Inferior parietal cortex (tissue), 1 donor: Measurements from ENCODE around the gene MVB12B.
"Not testable (repeated sequence)": the region's sequence is repeated elsewhere in the genome, so short reads cannot be mapped to it uniquely, and the experiment has no call there.

Experiments used
- DNase-seq: peaks from one replicate; pipeline ENCODE4 v3.0.0-alpha.2; 2016; ENCODE audit errors: extremely low spot score

Gene MVB12B

DNA sequence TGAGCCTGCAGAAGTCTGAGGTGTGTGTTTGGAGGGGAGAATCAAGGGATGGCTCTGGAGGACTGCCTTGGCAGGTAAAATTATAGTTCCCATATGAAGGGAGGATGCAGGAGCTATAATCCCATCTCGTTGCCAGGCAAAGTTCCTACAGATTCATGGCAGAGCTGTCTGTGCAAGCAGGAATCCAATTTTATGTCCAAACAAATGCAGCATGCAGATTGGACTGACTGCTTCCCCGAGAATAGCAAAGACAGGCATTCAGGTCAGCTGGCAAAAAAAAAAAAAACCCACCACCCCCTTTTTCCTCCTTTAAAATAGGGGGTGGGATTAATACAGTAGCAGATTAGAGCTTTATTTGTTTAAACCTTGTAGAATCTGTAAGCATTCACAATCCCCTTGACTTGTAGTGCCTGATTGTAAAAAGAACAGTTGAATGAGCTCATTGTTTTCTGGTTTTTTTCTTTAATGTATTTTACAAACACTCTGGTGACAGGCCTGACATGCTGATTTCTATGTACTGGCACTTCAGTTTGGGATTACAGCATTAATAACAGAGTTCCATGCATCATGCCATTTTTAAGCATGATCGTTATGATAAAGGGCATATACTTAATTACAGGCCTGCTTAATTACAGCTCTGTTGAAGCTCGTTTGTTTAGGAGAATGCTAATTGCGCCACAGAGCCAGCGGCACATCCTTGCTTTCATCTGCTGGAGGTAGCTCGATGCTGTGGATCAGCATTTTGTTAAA, 145.7 kb downstream of the MVB12B start:
- DNase-seq: no peak

DNA sequence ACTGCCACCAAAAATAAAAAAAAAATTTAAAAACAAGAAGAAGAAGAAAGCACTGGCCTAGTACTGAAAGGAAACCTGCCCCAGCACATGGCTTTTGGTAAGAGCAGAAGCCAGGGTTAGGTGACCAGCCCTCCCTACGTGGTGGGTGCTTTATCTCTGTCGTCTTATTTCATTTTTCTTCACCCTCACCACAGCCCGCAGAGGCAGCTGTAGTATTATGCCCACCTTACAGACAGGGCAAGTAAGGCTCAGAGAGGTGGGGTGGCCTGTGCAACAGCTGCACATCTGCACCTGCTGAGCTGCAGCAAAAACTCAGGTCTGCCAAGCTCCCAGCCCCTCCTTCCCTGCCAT, 146.3 kb downstream of the MVB12B start:
- no peak for DNase-seq

DNA sequence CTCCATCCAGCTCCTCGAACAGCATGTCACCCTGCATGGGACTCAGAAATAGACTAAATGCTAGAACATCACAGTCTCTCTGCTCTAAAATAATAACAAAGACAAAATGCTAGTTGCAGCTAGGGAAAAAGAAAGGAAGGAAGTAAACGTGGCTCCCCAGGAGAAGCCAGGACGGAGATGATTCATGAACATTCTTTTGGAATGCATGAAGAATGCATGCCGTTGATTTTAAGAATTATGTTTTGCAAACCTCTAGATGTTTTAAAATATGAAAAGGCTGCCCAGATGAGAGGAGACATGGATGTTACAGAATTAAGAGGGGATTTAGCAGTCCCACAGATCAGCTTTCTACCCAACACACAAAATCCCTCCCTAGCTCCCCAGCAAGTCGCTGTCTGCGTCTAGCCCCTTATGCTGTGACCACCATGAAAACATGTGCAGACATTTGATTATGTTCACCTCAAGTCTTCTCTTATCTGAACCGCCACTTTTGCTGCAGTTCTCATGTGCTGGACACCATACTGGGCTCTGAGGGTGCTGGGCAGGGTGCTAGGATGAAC, 147.7 kb downstream of the MVB12B start:
- DNase-seq: no peak

DNA sequence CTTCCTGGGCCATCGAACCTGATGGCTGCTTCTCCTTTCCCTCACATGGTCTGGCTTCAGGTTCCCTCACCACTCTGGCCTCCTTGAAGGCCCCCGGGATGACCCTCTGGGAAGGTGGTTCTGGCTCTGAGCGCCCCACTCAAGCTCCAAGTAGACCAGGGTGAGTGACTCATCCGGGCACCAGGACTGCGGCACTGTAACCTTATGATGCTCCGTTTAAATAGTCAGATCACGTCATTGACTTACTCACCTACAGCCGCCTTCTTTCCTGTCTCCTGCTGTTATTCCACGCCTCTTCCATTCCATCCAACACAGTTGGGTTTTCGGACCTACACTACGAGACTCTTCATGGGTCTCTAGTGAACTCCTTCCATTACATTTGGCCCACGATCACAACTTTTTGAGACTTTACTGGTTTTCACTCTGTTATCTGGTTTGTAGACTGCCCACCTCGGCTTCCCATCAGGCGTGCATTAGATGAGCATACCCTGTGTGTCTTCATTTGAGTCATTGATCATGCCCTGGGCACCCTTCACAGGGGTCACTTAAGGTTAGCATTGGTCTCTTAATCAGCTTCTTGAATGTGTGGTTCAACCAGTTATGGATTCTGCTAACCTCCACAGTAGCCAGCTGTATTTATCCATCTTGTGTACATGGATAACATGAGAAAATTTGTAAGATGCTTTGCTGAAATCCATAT, 148.3 kb downstream of the MVB12B start:
- no peak for DNase-seq

DNA sequence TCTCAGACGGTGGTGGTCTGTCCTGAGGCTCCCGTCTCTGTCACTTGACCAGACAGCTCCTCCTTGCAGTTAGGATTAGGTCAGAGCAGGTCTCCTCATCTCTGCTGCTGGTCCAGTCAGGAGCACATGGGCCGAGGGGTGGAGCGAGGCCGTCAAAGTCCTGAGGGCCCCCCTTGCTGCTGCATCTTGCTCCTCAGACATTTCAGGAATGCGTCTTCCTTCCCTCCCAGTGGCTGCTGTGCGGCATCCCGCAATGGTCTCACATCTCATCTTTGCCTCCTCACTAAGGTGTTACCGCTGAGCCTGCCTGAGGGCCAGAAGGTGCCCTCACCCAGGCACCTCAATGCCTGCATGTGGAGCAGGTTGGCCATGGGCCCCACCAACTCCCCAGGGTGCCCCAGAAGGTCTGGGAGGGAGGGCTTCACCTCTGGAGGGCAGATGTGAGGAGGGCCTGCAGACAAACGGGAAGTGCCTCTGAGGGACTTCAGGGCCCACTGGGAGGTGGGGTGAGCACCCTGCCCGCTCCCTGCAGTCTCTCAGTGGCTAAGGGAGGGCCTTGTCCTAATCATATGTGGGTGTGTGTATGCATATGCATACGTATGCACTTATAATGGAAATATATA, 149.4 kb downstream of the MVB12B start:
- DNase-seq: no peak

DNA sequence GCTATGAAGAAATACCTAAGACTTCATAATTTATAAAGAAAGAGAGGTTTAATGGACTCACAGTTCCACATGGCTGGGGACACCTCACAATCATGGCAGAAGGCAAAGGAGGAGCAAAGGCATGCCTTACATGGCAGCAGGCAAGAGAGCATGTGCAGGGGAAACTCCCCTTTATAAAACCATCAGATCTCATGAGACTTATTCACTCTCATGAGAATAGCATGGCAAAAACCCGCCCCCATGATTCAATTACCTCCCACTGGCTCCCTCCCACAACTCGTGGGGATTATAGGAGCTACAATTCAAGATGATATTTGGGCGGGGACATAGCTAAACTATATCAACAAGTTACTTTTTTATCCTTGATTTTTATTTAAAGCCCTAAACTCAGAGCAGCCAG, 150.8 kb downstream of the MVB12B start:
- DNase-seq: not testable (repeated sequence)

DNA sequence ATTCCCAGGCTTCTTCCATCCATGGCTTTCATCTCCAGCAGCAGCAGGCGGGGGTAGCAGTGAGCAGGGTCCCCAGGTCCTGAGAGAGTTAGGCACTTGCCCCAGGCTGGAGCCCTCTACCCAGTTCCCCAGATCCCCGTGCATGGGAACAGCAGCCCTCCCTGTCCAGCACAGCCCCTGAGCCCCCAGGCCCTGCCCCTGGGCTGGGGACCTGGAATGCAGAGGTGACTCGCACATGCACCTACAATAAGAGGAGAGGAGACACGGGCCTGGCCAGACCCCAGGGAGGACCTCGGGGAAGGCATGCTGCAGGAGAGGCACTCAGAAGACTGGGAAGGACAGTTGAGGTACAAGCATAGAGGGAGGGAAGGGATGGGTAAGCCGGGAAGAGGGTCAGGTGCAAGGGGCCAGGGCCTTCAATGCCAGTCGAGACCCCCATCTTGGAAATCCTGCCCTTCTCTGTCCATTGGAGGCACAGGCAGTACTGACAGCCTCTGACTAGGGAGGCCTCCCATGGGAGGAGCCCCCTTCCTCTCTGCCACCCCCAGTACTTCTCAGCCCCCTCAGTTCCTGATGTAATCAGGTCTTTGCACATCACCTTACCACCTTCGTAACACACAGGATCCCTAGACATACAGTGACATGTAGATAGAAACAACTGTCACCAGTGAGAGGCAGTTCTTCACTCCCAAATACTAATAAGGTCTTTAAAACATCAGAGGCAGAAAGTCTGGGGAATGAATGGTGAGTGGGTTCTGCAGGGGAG, 151.8 kb downstream of the MVB12B start:
- no peak for DNase-seq

DNA sequence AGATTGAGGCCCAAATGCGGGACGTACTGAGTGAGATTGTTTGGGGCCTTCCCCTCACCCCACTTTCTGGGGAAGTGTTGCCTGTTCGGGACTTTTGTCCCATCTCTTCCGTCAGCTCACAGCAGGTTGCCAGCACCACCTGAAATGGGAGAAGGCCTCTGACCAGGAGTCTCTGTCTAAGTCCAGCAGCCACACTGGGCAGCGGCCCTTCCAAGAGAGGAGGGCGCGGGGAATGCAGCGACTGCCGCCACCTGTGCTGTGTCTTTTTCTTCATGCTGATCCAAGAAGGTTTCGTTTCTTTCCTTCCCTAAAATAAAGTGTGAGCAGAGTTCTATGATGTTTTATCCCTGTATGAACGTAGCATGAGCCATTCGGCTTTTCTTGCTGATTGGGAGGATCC, 152.9 kb downstream of the MVB12B start:
- DNase-seq: no peak

DNA sequence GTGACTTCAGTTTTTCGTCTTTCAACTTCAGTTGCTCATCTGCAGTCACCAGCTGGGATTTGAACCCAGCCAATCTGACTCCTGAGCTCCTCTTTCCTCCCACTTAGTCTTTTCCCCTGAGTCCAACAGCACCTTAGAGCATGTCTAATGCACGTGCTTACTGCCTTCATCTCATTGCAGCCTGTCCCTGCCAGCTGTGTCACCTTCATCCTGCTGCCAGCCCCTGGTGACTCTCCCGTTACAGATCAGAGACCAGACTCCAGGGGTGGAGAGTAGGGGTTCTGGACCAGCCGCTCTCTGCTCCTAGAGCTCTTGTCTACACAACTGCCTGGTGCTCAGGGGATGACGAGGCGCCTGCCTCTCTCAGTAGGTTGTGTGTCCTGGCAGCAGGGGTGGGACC, 154.2 kb downstream of the MVB12B start:
- DNase-seq: no peak

DNA sequence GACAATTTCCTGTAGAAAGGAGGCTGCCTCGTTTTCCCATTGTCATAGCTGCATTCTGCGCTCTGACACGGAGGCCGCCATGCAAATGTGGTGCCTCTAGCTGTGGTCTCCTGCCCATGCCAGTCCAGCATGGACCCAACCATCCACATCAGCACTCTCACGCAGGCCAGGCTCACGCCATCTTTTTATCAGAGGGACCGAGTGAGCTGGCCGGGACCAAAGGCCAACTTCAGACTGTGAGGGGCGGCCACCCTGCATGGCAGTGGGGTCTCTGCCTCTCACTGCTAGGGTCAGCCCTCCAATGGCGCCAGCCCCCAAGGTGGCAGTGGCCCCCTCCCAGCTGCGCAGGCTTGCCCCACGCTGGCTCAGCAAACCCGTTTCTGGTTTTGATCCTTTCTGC, 155.2 kb downstream of the MVB12B start:
- no peak for DNase-seq

DNA sequence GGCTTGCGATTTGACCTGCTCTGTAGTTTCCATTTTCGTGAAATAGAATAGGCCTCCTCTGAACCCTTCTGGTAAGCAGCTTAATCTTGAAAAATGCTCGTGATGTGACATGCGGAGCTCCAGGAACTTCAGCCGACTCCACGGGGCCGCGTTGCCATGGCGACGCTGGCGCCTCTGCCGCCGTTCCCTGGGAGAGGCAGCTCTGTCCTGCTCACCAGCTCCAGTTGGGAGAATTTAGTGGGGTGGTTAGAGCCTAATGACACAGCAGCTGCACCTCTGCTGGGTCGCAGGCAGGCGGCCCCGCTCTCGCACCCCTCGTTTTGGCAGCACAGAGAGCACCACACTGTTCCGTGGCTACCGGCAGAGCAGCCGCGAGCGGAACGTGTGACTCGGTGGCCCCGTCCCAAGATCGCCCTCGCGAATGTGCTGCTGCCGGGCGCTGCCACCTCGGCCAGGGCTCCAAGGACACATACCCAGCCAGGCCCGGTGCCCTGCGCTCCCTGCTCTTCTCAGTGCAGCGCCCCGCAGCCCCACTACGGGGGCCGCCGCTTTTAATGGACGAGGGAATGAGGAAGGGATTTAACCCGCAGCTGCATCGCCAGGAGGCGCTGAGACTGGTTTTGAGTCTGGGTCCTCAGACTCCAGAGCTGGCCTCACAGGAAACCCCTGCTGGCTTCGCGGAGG, 155.9 kb downstream of the MVB12B start:
- peak; percentile 66 for DNase-seq

DNA sequence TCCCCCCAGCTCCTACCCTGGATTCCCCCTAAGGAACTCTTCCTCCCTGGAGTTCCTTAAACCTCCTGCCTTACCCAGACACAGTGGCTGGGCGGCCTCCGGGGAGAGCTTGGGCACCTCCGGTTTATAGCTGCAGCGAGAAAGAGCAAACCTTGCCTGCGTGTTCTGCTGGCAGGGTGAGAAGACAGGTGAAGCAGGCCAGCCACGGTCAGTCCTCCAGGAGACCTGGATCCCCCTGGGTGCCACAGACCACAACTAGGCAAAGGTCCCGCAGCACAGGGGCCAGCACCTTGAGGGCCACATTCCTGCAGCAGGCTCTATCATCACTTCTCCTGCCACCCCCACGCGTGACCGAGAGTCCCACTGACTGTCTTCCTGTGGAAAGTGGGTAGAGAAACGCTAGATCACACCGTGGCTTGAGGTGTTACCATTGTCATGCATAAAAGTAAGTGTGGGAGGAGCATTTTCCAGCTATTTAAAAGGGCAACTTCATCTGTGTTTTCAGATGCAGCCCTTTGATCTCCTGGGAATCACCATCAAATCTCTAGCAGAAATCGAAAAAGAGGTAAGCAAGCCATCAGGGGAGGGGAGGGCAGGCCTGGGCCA, 156.9 kb downstream of the MVB12B start:
- DNase-seq: no peak

DNA sequence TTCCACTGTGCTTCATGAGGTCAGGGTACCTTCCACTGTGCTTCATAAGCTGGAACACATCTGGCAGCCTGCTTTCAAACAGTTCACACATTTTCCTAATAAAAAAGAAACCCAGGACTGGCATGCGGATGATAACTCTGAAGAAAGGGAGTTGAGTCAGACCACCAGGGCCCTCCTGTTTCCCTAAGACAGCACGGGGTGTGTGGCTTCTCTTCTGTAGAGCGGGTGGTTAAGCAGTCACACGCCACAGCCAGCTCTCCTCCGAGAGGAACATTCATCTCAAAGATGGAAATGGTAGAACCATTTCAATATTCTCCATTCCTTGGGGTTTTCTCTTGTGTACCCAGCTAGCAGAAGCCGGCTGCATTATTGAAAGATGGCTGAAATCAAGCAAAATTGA, 159.0 kb downstream of the MVB12B start:
- no peak for DNase-seq

DNA sequence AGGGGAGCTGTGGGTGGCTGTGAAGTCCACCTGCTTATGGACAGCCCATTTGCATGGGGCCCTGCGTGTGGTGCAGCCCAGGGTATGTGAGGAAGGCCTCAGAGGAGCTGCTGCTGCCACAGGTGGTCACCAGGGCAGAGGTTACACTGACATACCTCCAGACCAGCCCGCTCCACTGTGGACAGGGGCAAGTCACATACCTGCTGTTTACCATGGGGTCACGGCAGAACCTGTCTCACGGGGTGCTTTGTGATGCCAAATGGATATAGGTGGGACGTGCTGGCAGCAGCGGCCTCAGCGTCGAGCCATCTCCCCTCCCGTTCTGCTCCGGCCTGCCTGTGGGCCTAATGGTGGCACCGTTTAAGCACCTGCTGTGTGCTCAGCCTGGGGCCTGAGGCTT, 159.6 kb downstream of the MVB12B start:
- no peak for DNase-seq

DNA sequence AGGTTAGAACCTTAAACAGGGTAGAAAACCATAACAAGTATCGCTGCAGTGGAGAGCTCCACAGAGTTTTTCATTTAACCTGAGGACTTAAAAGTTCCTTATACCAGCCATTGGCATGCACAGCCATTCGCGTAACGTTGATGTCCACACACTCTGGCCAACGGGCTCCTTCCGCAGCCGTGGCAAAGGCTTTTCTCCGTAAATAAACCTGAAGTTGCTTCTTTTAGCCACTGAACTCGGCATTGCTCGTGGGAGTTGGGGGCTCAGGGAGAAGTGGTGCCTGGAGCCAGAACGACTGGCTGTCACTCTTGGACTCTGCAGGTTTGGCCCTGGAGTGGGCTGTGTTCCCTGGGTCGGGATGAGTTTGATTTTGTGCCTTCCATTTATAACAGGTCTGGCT, 161.2 kb downstream of the MVB12B start:
- DNase-seq: no peak

DNA sequence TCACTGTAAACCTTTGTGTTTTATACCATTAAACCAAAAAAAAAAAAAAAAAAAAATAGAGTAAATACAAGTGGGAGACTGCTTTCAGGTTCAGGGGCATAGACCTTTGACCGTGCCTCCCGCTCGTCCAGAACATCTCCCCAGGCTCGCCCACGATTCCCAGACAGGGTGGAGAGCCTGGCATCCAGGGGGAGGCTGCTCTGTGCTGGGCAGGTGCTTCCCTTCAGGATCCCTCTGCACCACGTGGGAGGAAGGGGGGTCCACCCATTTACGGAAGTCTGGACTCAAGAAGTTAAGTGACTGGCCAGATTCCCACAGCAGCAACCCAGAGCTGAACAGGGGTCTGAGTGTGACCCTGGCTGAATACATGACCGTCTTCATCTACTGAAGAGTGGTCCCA, 161.7 kb downstream of the MVB12B start:
- DNase-seq: no peak

DNA sequence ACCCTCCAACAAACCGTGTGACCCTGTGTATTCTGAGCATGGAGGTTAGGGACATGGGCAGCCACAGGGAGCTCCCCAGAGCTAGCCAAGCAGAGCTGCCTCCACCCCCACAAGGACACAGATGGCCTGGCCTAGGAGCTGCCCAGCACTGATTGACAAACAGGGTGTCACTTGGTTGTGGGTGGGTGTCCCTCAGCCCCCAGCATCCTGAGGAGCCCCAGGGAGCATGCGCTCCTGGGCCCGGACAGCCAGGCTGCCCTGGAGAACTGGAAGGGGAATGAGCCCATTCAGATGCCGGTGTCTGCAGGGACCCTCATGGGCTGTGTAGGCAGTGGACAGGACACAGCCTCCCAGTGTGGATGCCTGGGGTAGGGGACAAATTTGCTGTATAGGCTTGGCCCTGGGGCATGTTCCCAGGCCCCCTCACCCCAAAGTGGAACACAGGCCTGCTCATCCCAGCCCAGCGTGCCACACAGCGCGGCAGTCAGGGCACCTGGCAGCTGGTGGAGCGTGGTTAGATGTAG, 162.3 kb downstream of the MVB12B start:
- DNase-seq: no peak

DNA sequence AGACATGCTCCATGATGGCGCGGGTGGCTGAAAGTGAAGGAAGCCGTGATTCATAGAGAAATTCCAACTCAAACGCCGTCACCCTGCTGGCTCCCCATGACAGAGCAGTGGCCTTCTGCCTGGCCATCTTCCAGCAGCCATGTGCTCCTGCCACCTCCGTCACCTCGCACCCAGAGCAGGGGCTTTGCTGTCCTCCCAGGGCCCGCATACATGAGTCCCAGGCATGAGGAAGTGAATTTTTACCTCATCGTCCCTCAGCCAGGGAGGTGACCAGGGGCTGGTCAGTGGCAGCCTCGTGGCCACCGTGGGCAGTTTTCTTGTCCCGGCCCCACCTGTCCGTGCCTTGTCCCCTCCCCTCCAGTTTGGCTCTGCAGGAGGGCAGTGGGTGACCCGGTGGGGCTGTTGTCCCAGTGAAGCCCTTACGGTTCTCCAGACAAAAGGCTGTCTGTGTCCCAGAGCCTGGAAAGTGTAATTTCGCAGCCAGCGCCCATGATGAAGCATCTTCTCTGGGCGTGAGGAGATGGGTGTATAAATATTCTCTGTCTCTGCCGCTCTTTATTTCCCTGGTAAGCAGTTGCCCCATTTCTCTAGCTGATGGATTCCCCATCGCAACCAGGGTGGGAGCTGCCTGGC, 163.1 kb downstream of the MVB12B start:
- no peak for DNase-seq

DNA sequence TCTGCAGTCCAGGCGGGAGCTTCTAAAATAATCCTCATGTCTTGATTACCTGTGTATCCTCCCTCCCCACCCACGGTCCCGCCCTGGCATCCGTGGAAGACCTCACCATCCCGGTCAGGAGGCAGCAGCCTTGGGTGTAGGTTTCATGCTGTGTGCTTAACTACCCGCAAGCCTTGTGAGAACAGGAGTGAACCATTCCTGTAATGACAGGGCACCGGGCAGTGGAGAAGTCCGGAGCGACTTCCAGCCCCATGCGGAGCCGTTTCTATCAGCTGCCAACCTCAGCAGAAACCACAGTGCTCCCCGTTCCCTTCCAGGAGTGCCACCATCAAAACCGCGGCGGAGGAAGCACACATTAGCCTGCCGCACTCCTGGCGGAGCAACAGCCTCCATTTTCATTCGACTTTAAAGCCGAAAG, 163.6 kb downstream of the MVB12B start:
- DNase-seq: no peak

DNA sequence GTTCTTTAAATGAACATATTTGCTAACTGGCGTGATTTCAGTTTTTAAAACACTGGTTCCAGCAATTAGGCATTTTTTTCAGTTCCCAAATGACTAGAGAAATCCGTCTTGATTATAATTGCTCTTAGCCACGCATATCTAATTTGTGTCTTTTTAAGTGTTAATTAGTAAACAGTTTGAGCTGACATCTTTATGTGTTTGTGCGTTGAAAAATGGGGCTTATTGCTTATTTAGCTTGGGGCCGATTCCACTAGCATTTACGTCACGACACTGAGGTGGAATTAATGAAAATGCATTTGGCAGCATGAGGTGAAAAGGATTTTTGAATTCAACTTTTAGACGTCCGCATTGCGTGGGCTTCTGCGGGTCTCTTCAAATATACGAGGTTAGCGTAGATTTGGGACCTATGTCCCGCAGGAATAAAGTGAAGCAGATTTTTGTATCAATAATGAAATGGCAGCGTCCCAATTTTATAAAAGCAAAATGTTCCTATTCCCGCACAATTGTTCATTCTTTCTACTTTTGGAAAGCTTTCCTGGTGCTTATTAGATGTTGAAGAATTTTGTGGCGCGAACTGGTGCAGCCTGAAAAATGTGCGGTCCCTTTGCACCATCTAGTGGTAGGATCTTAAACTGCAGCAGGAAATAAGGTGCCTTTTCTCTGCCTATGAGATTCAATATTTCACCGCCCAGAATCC, 164.4 kb downstream of the MVB12B start:
- peak; percentile 95 for DNase-seq
